Measurements from ENCODE around the gene SEZ6L. TPM values are rescaled to one million over a fixed set of nuclear protein-coding genes. Genes with fewer than 3 reads are reported as not detected.

SEZ6L gene
- total RNA-seq, 1 experiment from 2014 or later: not detected

DNA sequence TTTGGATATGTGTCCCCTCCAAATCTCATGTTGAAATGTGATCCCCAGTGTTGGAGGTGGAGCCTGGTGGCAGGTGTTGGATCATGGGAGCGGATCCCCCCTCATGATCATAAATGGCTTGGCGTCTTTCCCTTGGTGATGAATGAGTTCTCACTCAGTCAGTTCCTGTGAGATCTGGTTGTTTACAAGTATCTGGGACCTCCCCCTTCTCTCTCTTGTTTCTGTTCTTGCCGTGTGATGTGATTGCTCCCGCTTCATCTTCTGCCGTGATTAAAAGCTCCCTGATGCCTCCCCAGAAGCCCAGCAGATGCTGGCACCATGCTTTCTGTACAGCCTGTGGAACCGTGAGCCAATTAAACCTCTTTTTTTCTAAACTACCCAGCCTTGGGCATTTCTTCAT, 102.2 kb downstream of the SEZ6L start:
- Histone ChIP-seq H3K9ac (ENCODE audit: low read length) (no peak overlapping the region), H3K79me2 (ENCODE audit: insufficient read depth, low read length) (no peaks in the 10 kb centered on the region), H3K36me3 (ENCODE audit: control insufficient read depth in 1 of 2, insufficient read depth in 2 of 2, low read length in 2 of 2) (no peaks in the 10 kb centered on the region), H3K27ac (ENCODE audit: low read depth, low read length) (no peak overlapping the region), H3K27me3 (ENCODE audit: insufficient read depth, low read length) (peaks cover 65% of the 10 kb centered on the region), H3K9me3 (ENCODE audit: control insufficient read depth in 1 of 2, insufficient read depth in 1 of 2, low read depth in 1 of 2, low read length in 2 of 2) (no peaks in the 10 kb centered on the region), H2AFZ (ENCODE audit: low read depth, low read length, poor library complexity, severe bottlenecking) (no peak overlapping the region), H3K4me3 (replicated peaks in 1 of 2; ENCODE audit: low read depth in 1 of 2, low read length in 2 of 2) (no peak overlapping the region), H3K4me2 (ENCODE audit: low read length) (no peak overlapping the region), H4K20me1 (ENCODE audit: insufficient read depth) (no peaks in the 10 kb centered on the region), H3K9me2 (ENCODE audit: insufficient read depth) (no peaks in the 10 kb centered on the region), H3K4me1 (ENCODE audit: control insufficient read depth in 1 of 2, insufficient read depth in 2 of 2, low read length in 2 of 2) (no peaks in the 10 kb centered on the region)
- BruUV-seq (replicated peaks): no TSS peak
- POLR2A ChIA-PET: no interaction called here
- ATAC-seq (no peak), DNase-seq (ENCODE audit: low read depth, low spot score) (no peak)
- intact Hi-C loops (cut with micrococcal nuclease): no loop called here
- CTCF ChIA-PET: no interaction called here
- TF ChIP-seq RAD21 (IDR thresholded peaks at IDR 0.05; ENCODE audit: low read depth): no peak
- TF ChIP-seq EZH2 (IDR thresholded peaks at IDR 0.05): no peak
- no peak for TF ChIP-seq SIN3A (IDR thresholded peaks at IDR 0.05; ENCODE audit: low read depth)
- TF ChIP-seq TCF7L2 (IDR thresholded peaks at IDR 0.05; ENCODE audit: borderline replicate concordance, extremely low read depth, insufficient read depth, insufficient read length): no peak
- TF ChIP-seq CEBPB (IDR thresholded peaks at IDR 0.05; ENCODE audit: low read depth): no peak
- TF ChIP-seq, protein P1, sequence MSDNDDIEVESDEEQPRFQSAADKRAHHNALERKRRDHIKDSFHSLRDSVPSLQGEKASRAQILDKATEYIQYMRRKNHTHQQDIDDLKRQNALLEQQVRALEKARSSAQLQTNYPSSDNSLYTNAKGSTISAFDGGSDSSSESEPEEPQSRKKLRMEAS (IDR thresholded peaks at IDR 0.05): no peak
- no peak for TF ChIP-seq FOSL1 (IDR thresholded peaks at IDR 0.05; ENCODE audit: low read depth)
- TF ChIP-seq, protein P2, sequence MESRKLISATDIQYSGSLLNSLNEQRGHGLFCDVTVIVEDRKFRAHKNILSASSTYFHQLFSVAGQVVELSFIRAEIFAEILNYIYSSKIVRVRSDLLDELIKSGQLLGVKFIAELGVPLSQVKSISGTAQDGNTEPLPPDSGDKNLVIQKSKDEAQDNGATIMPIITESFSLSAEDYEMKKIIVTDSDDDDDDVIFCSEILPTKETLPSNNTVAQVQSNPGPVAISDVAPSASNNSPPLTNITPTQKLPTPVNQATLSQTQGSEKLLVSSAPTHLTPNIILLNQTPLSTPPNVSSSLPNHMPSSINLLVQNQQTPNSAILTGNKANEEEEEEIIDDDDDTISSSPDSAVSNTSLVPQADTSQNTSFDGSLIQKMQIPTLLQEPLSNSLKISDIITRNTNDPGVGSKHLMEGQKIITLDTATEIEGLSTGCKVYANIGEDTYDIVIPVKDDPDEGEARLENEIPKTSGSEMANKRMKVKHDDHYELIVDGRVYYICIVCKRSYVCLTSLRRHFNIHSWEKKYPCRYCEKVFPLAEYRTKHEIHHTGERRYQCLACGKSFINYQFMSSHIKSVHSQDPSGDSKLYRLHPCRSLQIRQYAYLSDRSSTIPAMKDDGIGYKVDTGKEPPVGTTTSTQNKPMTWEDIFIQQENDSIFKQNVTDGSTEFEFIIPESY (IDR thresholded peaks at IDR 0.05; ENCODE audit: extremely low read depth, insufficient replicate concordance, low read length): no peak
- TF ChIP-seq SP1 (IDR thresholded peaks at IDR 0.05; ENCODE audit: low read depth): no peak
- TF ChIP-seq EGR1 (IDR thresholded peaks at IDR 0.05; ENCODE audit: low read depth): no peak
- TF ChIP-seq EZH2phosphoT487 (IDR thresholded peaks at IDR 0.05; ENCODE audit: borderline replicate concordance): no peak
- no peak for TF ChIP-seq SRF (IDR thresholded peaks at IDR 0.05; ENCODE audit: low read depth)
- no peak for TF ChIP-seq POLR2AphosphoS5 (IDR thresholded peaks at IDR 0.05; ENCODE audit: low read depth, low read length)
- TF ChIP-seq, protein P3, sequence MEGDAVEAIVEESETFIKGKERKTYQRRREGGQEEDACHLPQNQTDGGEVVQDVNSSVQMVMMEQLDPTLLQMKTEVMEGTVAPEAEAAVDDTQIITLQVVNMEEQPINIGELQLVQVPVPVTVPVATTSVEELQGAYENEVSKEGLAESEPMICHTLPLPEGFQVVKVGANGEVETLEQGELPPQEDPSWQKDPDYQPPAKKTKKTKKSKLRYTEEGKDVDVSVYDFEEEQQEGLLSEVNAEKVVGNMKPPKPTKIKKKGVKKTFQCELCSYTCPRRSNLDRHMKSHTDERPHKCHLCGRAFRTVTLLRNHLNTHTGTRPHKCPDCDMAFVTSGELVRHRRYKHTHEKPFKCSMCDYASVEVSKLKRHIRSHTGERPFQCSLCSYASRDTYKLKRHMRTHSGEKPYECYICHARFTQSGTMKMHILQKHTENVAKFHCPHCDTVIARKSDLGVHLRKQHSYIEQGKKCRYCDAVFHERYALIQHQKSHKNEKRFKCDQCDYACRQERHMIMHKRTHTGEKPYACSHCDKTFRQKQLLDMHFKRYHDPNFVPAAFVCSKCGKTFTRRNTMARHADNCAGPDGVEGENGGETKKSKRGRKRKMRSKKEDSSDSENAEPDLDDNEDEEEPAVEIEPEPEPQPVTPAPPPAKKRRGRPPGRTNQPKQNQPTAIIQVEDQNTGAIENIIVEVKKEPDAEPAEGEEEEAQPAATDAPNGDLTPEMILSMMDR (IDR thresholded peaks at IDR 0.05 in 2 of 3, conservative IDR thresholded peaks at IDR 0.05 in 1 of 3; ENCODE audit: borderline replicate concordance in 1 of 3, insufficient read depth in 1 of 3, low read depth in 2 of 3, low read length in 2 of 3): no peak
- TF ChIP-seq ELF1 (IDR thresholded peaks at IDR 0.05; ENCODE audit: borderline replicate concordance, low read depth): no peak
- no peak for TF ChIP-seq CBX3 (IDR thresholded peaks at IDR 0.05; ENCODE audit: low read depth)
- TF ChIP-seq ZNF274 (IDR thresholded peaks at IDR 0.05; ENCODE audit: low read depth, low read length): no peak
- TF ChIP-seq, protein P4, sequence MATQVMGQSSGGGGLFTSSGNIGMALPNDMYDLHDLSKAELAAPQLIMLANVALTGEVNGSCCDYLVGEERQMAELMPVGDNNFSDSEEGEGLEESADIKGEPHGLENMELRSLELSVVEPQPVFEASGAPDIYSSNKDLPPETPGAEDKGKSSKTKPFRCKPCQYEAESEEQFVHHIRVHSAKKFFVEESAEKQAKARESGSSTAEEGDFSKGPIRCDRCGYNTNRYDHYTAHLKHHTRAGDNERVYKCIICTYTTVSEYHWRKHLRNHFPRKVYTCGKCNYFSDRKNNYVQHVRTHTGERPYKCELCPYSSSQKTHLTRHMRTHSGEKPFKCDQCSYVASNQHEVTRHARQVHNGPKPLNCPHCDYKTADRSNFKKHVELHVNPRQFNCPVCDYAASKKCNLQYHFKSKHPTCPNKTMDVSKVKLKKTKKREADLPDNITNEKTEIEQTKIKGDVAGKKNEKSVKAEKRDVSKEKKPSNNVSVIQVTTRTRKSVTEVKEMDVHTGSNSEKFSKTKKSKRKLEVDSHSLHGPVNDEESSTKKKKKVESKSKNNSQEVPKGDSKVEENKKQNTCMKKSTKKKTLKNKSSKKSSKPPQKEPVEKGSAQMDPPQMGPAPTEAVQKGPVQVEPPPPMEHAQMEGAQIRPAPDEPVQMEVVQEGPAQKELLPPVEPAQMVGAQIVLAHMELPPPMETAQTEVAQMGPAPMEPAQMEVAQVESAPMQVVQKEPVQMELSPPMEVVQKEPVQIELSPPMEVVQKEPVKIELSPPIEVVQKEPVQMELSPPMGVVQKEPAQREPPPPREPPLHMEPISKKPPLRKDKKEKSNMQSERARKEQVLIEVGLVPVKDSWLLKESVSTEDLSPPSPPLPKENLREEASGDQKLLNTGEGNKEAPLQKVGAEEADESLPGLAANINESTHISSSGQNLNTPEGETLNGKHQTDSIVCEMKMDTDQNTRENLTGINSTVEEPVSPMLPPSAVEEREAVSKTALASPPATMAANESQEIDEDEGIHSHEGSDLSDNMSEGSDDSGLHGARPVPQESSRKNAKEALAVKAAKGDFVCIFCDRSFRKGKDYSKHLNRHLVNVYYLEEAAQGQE (IDR thresholded peaks at IDR 0.05; ENCODE audit: low read depth): no peak
- RAD21 ChIA-PET (ENCODE audit: low non-redundant PET in 1 of 2, low total read pairs in 2 of 2, uncharacterized antibody in 2 of 2, unreplicated experiment in 2 of 2): no interaction called here

All from HCT116 (cell line).